SH-SY5Y (cell line): ENCODE data around the gene MAP2K3.

Experiments used
- GATA2 ChIP-seq: IDR thresholded peaks from 2 replicates; pipeline ENCODE4 v1.6.1; 2011; ENCODE audit warnings: mild to moderate bottlenecking, low read depth, low read length
- GATA3 ChIP-seq: IDR thresholded peaks from 2 replicates; pipeline ENCODE4 v1.6.1; 2011; ENCODE audit warnings: low read depth, mild to moderate bottlenecking, low read length, moderate library complexity

GRCh38 chr17:21262259-21262993 lies 22.1 kb upstream of the MAP2K3 start:
- TF ChIP-seq GATA2 (no peak), GATA3 (no peak)
